H9 (cell line): ENCODE results near the gene TOR1B. TPM values are rescaled to one million over a fixed set of nuclear protein-coding genes. Genes with fewer than 3 reads are reported as not detected.

Experiments used
- DNase-seq: peaks from one replicate; pipeline ENCODE4 v3.0.0-alpha.2; 2017
- H2AFZ ChIP-seq: one replicate; pipeline ENCODE4 v1.6.1; 2013; ENCODE audit warnings: mild to moderate bottlenecking, low read length, control low read depth, moderate library complexity
- H2AK5ac ChIP-seq: 2 replicates; pipeline ENCODE4 v1.6.1; 2013; ENCODE audit warnings: low read length, control low read depth, mixed read lengths; ENCODE audit not compliant: insufficient read length
- H2BK120ac ChIP-seq: one replicate; pipeline ENCODE4 v1.6.1; 2013; ENCODE audit warnings: low read depth, mild to moderate bottlenecking, low read length, control low read depth, inconsistent platforms; ENCODE audit not compliant: poor library complexity, severe bottlenecking
- H2BK12ac ChIP-seq: 2 replicates; pipeline ENCODE4 v1.6.1; 2013; ENCODE audit warnings: low read length, control low read depth, mixed read lengths, low read depth; ENCODE audit not compliant: insufficient read length
- H2BK15ac ChIP-seq: 2 replicates; pipeline ENCODE4 v1.6.1; 2013; ENCODE audit warnings: low read depth, low read length, control low read depth
- H2BK20ac ChIP-seq: one replicate; pipeline ENCODE4 v1.6.1; 2013; ENCODE audit warnings: low read depth, mild to moderate bottlenecking, low read length, control low read depth, inconsistent platforms; ENCODE audit not compliant: poor library complexity, severe bottlenecking
- H2BK5ac ChIP-seq: 2 replicates; pipeline ENCODE4 v1.6.1; 2013; ENCODE audit warnings: low read length, control low read depth, mixed read lengths; ENCODE audit not compliant: insufficient read length
- H3K14ac ChIP-seq: 2 replicates; pipeline ENCODE4 v1.6.1; 2013; ENCODE audit warnings: low read length, control low read depth; ENCODE audit not compliant: insufficient read depth
- H3K18ac ChIP-seq: 2 replicates; pipeline ENCODE4 v1.6.1; 2013; ENCODE audit warnings: low read depth, mild to moderate bottlenecking, mixed read lengths, low read length, control low read depth; ENCODE audit not compliant: insufficient read length
- H3K23ac ChIP-seq: 2 replicates; pipeline ENCODE4 v1.6.1; 2013; ENCODE audit warnings: low read length, control low read depth, mixed read lengths, low read depth; ENCODE audit not compliant: insufficient read length
- H3K23me2 ChIP-seq: 2 replicates; pipeline ENCODE4 v1.6.1; 2013; ENCODE audit warnings: low read depth, mild to moderate bottlenecking, mixed read lengths, low read length, control low read depth; ENCODE audit not compliant: insufficient read length, poor library complexity, severe bottlenecking
- H3K27ac ChIP-seq: 2 replicates; pipeline ENCODE4 v1.5.1; 2013; ENCODE audit warnings: low read length, control low read depth, mixed read lengths, low read depth; ENCODE audit not compliant: insufficient read length
- H3K27me3 ChIP-seq: 2 replicates; pipeline ENCODE4 v1.6.1; 2013; ENCODE audit warnings: low read length, control low read depth, inconsistent platforms; ENCODE audit not compliant: insufficient read depth
- H3K4ac ChIP-seq: 2 replicates; pipeline ENCODE4 v1.6.1; 2013; ENCODE audit warnings: low read depth, mild to moderate bottlenecking, control low read depth, inconsistent platforms, low read length, moderate library complexity
- H3K4me1 ChIP-seq: 2 replicates; pipeline ENCODE4 v1.6.1; 2013; ENCODE audit warnings: low read length, control low read depth, inconsistent platforms; ENCODE audit not compliant: insufficient read depth
- H3K4me2 ChIP-seq: 2 replicates; pipeline ENCODE4 v1.6.1; 2013; ENCODE audit warnings: low read length, control low read depth, mixed read lengths; ENCODE audit not compliant: insufficient read length, insufficient read depth
- H3K56ac ChIP-seq: 2 replicates; pipeline ENCODE4 v1.6.1; 2013; ENCODE audit warnings: low read depth, mild to moderate bottlenecking, mixed read lengths, low read length, control low read depth; ENCODE audit not compliant: insufficient read length
- H3K79me1 ChIP-seq: 2 replicates; pipeline ENCODE4 v1.6.1; 2013; ENCODE audit warnings: low read depth, mild to moderate bottlenecking, moderate library complexity, low read length, control low read depth, inconsistent platforms; ENCODE audit not compliant: insufficient read depth, poor library complexity, severe bottlenecking
- H3K79me2 ChIP-seq: 2 replicates; pipeline ENCODE4 v1.6.1; 2013; ENCODE audit warnings: low read length, control low read depth, inconsistent platforms; ENCODE audit not compliant: insufficient read depth
- H3K9ac ChIP-seq: 2 replicates; pipeline ENCODE4 v1.6.1; 2013; ENCODE audit warnings: low read length, control low read depth, mixed read lengths; ENCODE audit not compliant: insufficient read length; ENCODE audit errors: extremely low read depth
- H3K9me3 ChIP-seq: one replicate; pipeline ENCODE4 v1.6.1; 2013; ENCODE audit warnings: low read depth, low read length, inconsistent platforms; ENCODE audit not compliant: control insufficient read depth
- H3T11ph ChIP-seq: one replicate; pipeline ENCODE4 v1.6.1; 2013; ENCODE audit warnings: mild to moderate bottlenecking, low read length, control low read depth, inconsistent platforms
- H4K20me1 ChIP-seq: one replicate; pipeline ENCODE4 v1.6.1; 2013; ENCODE audit not compliant: control insufficient read depth, insufficient read length, insufficient read depth
- H4K5ac ChIP-seq: 2 replicates; pipeline ENCODE4 v1.6.1; 2013; ENCODE audit warnings: low read depth, mild to moderate bottlenecking, mixed read lengths, low read length, control low read depth; ENCODE audit not compliant: insufficient read length
- H4K8ac ChIP-seq: replicated peaks from 2 replicates; pipeline ENCODE4 v1.6.1; 2013; ENCODE audit warnings: low read length, control low read depth, mixed read lengths, low read depth; ENCODE audit not compliant: insufficient read length
- H4K91ac ChIP-seq: 2 replicates; pipeline ENCODE4 v1.6.1; 2013; ENCODE audit warnings: low read depth, mild to moderate bottlenecking, moderate library complexity, mixed read lengths, low read length, control low read depth; ENCODE audit not compliant: insufficient read length
- H3K27ac Mint-ChIP-seq, 3 experiments: 2 replicates in 2 of 3; 3 replicates in 1 of 3; pipeline ENCODE4 v1.8.0; 2020 to 2021; ENCODE audit warnings: mixed read lengths in 3 of 3, mild to moderate bottlenecking in 1 of 3, moderate library complexity in 1 of 3
- H3K27me3 Mint-ChIP-seq: 2 replicates; pipeline ENCODE4 v1.8.0; 2021; ENCODE audit warnings: low read depth, mild to moderate bottlenecking, moderate library complexity, mixed read lengths
- H3K36me3 Mint-ChIP-seq, 3 experiments: 2 replicates in 2 of 3; 3 replicates in 1 of 3; pipeline ENCODE4 v1.8.0; 2020 to 2021; ENCODE audit warnings: low read depth in 3 of 3, mixed read lengths in 3 of 3; ENCODE audit not compliant: insufficient read depth in 1 of 3
- H3K4me1 Mint-ChIP-seq, 2 experiments: 2 replicates each; pipeline ENCODE4 v1.8.0; 2020; ENCODE audit warnings: mixed read lengths in 2 of 2
- H3K4me3 Mint-ChIP-seq, 2 experiments: 2 replicates in 1 of 2; 3 replicates in 1 of 2; pipeline ENCODE4 v1.8.0; 2020 to 2021; ENCODE audit warnings: mild to moderate bottlenecking in 2 of 2, mixed read lengths in 2 of 2, moderate library complexity in 1 of 2
- H3K9me3 Mint-ChIP-seq, 2 experiments: 2 replicates in 1 of 2; 3 replicates in 1 of 2; pipeline ENCODE4 v1.8.0; 2020; ENCODE audit warnings: mild to moderate bottlenecking in 2 of 2, mixed read lengths in 2 of 2, moderate library complexity in 1 of 2
- WGBS: extraction: QIAGEN DNeasy Blood & Tissue Kit; methylation state at CpG from one replicate; pipeline ENCODE4 v1.1.7; 2013; ENCODE audit warnings: missing lambda C conversion rate, low lambda C conversion rate, mixed read lengths; ENCODE audit not compliant: insufficient read length; ENCODE audit errors: extremely low coverage; 5-methylcytosine and 5-hydroxymethylcytosine counted together
- total RNA-seq: library from RNA; stranded (reverse); gene quantifications from 2 replicates; pipeline ENCODE4 v1.2.1, GENCODE V29; 2021
- TF ChIP-seq, protein P1 (sequence below): fragments of 200-600 bp; sonication (generic); conservative IDR thresholded peaks from 3 replicates; pipeline ENCODE4 v1.8.0; 2021; ENCODE audit warnings: antibody characterized with exemption, mild to moderate bottlenecking

The TOR1B gene
- total RNA-seq, 1 experiment from 2014 or later, result 18.1 TPM

DNA sequence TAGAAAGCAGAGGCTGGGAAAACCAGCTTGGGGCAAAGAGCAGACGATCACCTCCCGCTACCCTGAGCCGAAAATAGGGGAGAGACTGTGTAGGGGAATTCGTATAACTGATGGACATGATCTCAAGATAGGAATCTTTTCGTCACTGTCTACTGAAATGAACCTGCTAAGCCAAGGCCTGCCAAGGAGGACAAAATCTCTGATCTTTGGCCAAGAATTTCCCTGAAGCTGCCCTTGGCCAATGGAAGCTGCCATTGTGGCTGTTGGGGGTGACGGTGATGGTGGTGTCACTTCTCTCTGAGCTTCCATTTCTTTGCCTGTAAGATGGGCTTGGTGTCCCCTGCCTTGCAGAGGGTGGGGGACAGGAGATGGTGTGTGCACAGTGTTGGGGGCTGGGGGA is 46.8 kb upstream of the TOR1B start:
- no peak overlapping the region for H3K4me3 Mint-ChIP-seq
- Histone ChIP-seq H3K27ac (no peak overlapping the region), H2BK12ac (no peak overlapping the region), H4K20me1 (no peaks in the 10 kb centered on the region), H3K4me2 (no peak overlapping the region), H2AK5ac (no peak overlapping the region), H4K8ac (no peak overlapping the region), H2BK15ac (no peak overlapping the region), H3K23ac (no peak overlapping the region), H2BK120ac (no peak overlapping the region), H4K5ac (no peak overlapping the region), H3K18ac (no peak overlapping the region), H3K9me3 (no peaks in the 10 kb centered on the region), H2AFZ (no peak overlapping the region), H3K27me3 (no peaks in the 10 kb centered on the region), H3K56ac (no peak overlapping the region), H3K79me1 (no peaks in the 10 kb centered on the region), H3K14ac (no peak overlapping the region; the same call in 1 of the 2 replicates), H3K4ac (no peak overlapping the region), H3K79me2 (no peaks in the 10 kb centered on the region), H2BK20ac (no peak overlapping the region), H4K91ac (no peak overlapping the region), H3K23me2 (no peaks in the 10 kb centered on the region), H3T11ph (no peak overlapping the region), H3K4me1 (peaks cover 6% of the 10 kb centered on the region; the same call in 1 of the 2 replicates), H2BK5ac (no peak overlapping the region), H3K9ac (no peak overlapping the region)
- H3K4me1 Mint-ChIP-seq, result peaks cover 16 to 19% of the 10 kb centered on the region in 2 experiments
- no peaks in the 10 kb centered on the region for H3K36me3 Mint-ChIP-seq
- TF ChIP-seq, protein P1, sequence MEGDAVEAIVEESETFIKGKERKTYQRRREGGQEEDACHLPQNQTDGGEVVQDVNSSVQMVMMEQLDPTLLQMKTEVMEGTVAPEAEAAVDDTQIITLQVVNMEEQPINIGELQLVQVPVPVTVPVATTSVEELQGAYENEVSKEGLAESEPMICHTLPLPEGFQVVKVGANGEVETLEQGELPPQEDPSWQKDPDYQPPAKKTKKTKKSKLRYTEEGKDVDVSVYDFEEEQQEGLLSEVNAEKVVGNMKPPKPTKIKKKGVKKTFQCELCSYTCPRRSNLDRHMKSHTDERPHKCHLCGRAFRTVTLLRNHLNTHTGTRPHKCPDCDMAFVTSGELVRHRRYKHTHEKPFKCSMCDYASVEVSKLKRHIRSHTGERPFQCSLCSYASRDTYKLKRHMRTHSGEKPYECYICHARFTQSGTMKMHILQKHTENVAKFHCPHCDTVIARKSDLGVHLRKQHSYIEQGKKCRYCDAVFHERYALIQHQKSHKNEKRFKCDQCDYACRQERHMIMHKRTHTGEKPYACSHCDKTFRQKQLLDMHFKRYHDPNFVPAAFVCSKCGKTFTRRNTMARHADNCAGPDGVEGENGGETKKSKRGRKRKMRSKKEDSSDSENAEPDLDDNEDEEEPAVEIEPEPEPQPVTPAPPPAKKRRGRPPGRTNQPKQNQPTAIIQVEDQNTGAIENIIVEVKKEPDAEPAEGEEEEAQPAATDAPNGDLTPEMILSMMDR, result no peak
- peaks cover 14% of the 10 kb centered on the region for H3K27me3 Mint-ChIP-seq
- H3K27ac Mint-ChIP-seq, result no peak overlapping the region
- H3K9me3 Mint-ChIP-seq, result no peaks in the 10 kb centered on the region
- no peak for DNase-seq
- no CpG with 5 or more reads among the region's 6 CpGs for WGBS
